Progenitor cell of endocrine pancreas (in vitro differentiated cells): ENCODE results near the gene FPGS. TPM values are rescaled to one million over a fixed set of nuclear protein-coding genes. Genes with fewer than 3 reads are reported as not detected.

Source experiments
- DNase-seq: peaks from one replicate; pipeline ENCODE4 v3.0.0; 2021; ENCODE audit warnings: low spot score; ENCODE audit not compliant: unreplicated experiment
- H3K27ac Mint-ChIP-seq: 2 replicates; pipeline ENCODE4 v1.8.0; 2021; ENCODE audit warnings: mild to moderate bottlenecking, moderate library complexity, mixed read lengths
- H3K27me3 Mint-ChIP-seq: 2 replicates; pipeline ENCODE4 v1.8.0; 2021; ENCODE audit warnings: mixed read lengths
- H3K36me3 Mint-ChIP-seq: 2 replicates; pipeline ENCODE4 v1.8.0; 2022; ENCODE audit warnings: mixed read lengths; ENCODE audit not compliant: insufficient read depth
- H3K4me1 Mint-ChIP-seq: 2 replicates; pipeline ENCODE4 v1.8.0; 2021; ENCODE audit warnings: low read depth, mixed read lengths
- H3K4me3 Mint-ChIP-seq: 2 replicates; pipeline ENCODE4 v1.8.0; 2021; ENCODE audit warnings: low read depth, mild to moderate bottlenecking, moderate library complexity, mixed read lengths
- H3K9me3 Mint-ChIP-seq: 2 replicates; pipeline ENCODE4 v1.8.0; 2021; ENCODE audit warnings: low read depth, mixed read lengths
- CTCF ChIP-seq: fragments of 200-600 bp; sonication (generic); IDR thresholded peaks from one replicate; pipeline ENCODE4 v1.5.0; 2021; ENCODE audit warnings: antibody characterized with exemption, mild to moderate bottlenecking; ENCODE audit not compliant: unreplicated experiment
- total RNA-seq: library from RNA; stranded (reverse); gene quantifications from 2 replicates; pipeline ENCODE4 v1.2.1, GENCODE V29; 2021

Gene FPGS
- total RNA-seq, 1 donor from 2014 or later: 75.0 TPM

- DNase-seq: peak; percentile 98
- H3K9me3 Mint-ChIP-seq: no peaks in the 10 kb centered on the region
- peak overlapping the region; percentile 77 for H3K27ac Mint-ChIP-seq
- peaks cover 44% of the 10 kb centered on the region for H3K27me3 Mint-ChIP-seq
- H3K4me3 Mint-ChIP-seq: peak overlapping the region; percentile 71
- H3K4me1 Mint-ChIP-seq: peaks cover 4% of the 10 kb centered on the region
- H3K36me3 Mint-ChIP-seq: no peaks in the 10 kb centered on the region
- TF ChIP-seq CTCF: no peak
Observed at GRCh38 chr9:127770905-127771569, 31.6 kb upstream of the FPGS start.

GRCh38 chr9:127771570-127772189 lies 31.0 kb upstream of the FPGS start:
- no peak for TF ChIP-seq CTCF
- H3K9me3 Mint-ChIP-seq: no peaks in the 10 kb centered on the region
- no peak for DNase-seq
- peaks cover 39% of the 10 kb centered on the region for H3K27me3 Mint-ChIP-seq
- no peaks in the 10 kb centered on the region for H3K36me3 Mint-ChIP-seq
- peaks cover 4% of the 10 kb centered on the region for H3K4me1 Mint-ChIP-seq
- H3K4me3 Mint-ChIP-seq: no peak overlapping the region
- H3K27ac Mint-ChIP-seq: no peak overlapping the region

- no peaks in the 10 kb centered on the region for H3K9me3 Mint-ChIP-seq
- no peak for TF ChIP-seq CTCF
- H3K36me3 Mint-ChIP-seq: no peaks in the 10 kb centered on the region
- H3K27ac Mint-ChIP-seq: no peak overlapping the region
- H3K4me1 Mint-ChIP-seq: peaks cover 4% of the 10 kb centered on the region
- H3K4me3 Mint-ChIP-seq: no peak overlapping the region
- no peak for DNase-seq
- peaks cover 32% of the 10 kb centered on the region for H3K27me3 Mint-ChIP-seq
Observed at GRCh38 chr9:127772603-127773002, 30.1 kb upstream of the FPGS start.

- H3K9me3 Mint-ChIP-seq: no peaks in the 10 kb centered on the region
- H3K36me3 Mint-ChIP-seq: no peaks in the 10 kb centered on the region
- H3K4me1 Mint-ChIP-seq: peaks cover 4% of the 10 kb centered on the region
- H3K27me3 Mint-ChIP-seq: peaks cover 33% of the 10 kb centered on the region
- no peak overlapping the region for H3K4me3 Mint-ChIP-seq
- TF ChIP-seq CTCF: no peak
- no peak for DNase-seq
- no peak overlapping the region for H3K27ac Mint-ChIP-seq
Observed at GRCh38 chr9:127773272-127773671, 29.4 kb upstream of the FPGS start.

- TF ChIP-seq CTCF: no peak
- H3K4me1 Mint-ChIP-seq: peaks cover 4% of the 10 kb centered on the region
- no peak overlapping the region for H3K27ac Mint-ChIP-seq
- H3K36me3 Mint-ChIP-seq: no peaks in the 10 kb centered on the region
- no peak overlapping the region for H3K4me3 Mint-ChIP-seq
- H3K9me3 Mint-ChIP-seq: no peaks in the 10 kb centered on the region
- DNase-seq: no peak
- H3K27me3 Mint-ChIP-seq: peaks cover 29% of the 10 kb centered on the region
Observed at GRCh38 chr9:127773981-127774380, 28.7 kb upstream of the FPGS start.
